ENCODE data around the gene NDUFA5.

DNA sequence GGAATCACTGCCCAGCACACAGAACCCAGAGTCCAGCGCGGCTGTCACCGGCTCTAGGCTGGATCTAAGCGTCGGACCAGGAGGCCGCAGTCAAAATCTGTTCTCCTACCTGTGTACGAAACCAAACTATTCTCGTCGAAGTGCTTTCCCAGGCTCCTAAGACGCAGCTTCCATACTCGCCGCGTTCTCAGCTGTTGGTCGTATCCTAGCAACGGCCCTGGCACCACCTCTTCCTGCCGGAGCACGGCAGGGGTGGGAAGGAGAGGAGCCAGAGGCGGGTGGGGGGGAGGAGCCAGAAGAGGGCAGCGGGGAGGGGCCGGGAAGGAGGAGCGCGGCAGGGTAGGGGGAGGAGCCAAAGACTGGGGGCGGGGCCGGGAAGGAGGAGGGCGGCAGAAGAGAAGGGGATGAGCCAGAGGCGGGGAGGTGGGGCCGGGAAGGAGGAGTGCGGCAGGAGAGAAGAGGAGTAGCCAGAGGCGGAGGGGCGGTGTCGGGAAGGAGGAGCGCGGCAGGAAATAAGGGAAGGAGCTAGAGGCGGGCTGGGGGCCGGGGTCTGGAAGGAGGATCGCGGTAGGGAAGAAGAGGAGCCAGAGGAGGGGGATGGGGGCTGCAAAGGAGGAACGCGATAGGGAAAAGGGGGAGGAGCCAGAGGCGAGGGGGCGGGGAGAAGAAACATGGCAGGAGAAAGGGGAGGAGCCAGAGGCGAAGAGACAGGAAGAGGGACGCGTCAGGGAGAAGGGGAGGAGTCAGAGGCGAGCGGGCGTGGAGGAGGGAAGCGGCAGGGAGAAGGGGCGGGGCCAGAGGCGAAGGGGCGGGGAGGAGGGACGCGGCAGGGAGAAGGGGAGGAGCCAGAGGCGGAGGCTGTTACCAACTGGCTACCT is 23.0 kb downstream of the NDUFA5 start, which contains the start of gene IQUB:
- TF ChIP-seq EZH2 (IDR thresholded peaks at IDR 0.05) (no peak), POLR2AphosphoS5 (IDR thresholded peaks at IDR 0.05; ENCODE audit: borderline replicate concordance, low read depth, low read length) (0 out of 2 replicates have a peak, but pooled peaks have one; percentile 4)
